ENCODE data around the gene ALDH1L1.

Gene ALDH1L1

GRCh38 chr3:126154391-126155279, 25.8 kb downstream of the ALDH1L1 start:
- no peak for DNase-seq (ENCODE audit: low spot score)

GRCh38 chr3:126153695-126154360, 26.6 kb downstream of the ALDH1L1 start:
- DNase-seq (ENCODE audit: low spot score) = no peak

GRCh38 chr3:126152901-126153694, 27.3 kb downstream of the ALDH1L1 start:
- no peak for DNase-seq (ENCODE audit: low spot score)

GRCh38 chr3:126152458-126152857, 27.9 kb downstream of the ALDH1L1 start:
- no peak for DNase-seq (ENCODE audit: low spot score)

GRCh38 chr3:126151562-126152302, 28.7 kb downstream of the ALDH1L1 start:
- no peak for DNase-seq (ENCODE audit: low spot score)

GRCh38 chr3:126149960-126150515, 30.3 kb downstream of the ALDH1L1 start:
- DNase-seq (ENCODE audit: low spot score) = no peak

- DNase-seq (ENCODE audit: low spot score) = no peak
These were observed 31.0 kb downstream of the ALDH1L1 start for GRCh38 chr3:126149256-126149902.

GRCh38 chr3:126147932-126148683, 32.3 kb downstream of the ALDH1L1 start:
- no peak for DNase-seq (ENCODE audit: low spot score)

GRCh38 chr3:126147147-126147931, 33.0 kb downstream of the ALDH1L1 start:
- DNase-seq (ENCODE audit: low spot score) = no peak

- no peak for DNase-seq (ENCODE audit: low spot score)
These were observed 33.8 kb downstream of the ALDH1L1 start for GRCh38 chr3:126146525-126147146.

- DNase-seq (ENCODE audit: low spot score) = no peak
These were observed 34.4 kb downstream of the ALDH1L1 start for GRCh38 chr3:126146034-126146433.

GRCh38 chr3:126142652-126143051, 37.7 kb downstream of the ALDH1L1 start:
- DNase-seq (ENCODE audit: low spot score) = no peak

GRCh38 chr3:126137490-126138130, 42.8 kb downstream of the ALDH1L1 start:
- no peak for DNase-seq (ENCODE audit: low spot score)

GRCh38 chr3:126136428-126137220, 43.8 kb downstream of the ALDH1L1 start:
- no peak for DNase-seq (ENCODE audit: low spot score)

- DNase-seq (ENCODE audit: low spot score) = no peak
These were observed 44.8 kb downstream of the ALDH1L1 start for GRCh38 chr3:126135406-126136076.

GRCh38 chr3:126135071-126135405, 45.3 kb downstream of the ALDH1L1 start:
- DNase-seq (ENCODE audit: low spot score) = no peak
